ENCODE results near the gene PLCB4.

GRCh38 chr20:9141921-9142320 is 73.0 kb downstream of the PLCB4 start:
- TF ChIP-seq, protein P1, sequence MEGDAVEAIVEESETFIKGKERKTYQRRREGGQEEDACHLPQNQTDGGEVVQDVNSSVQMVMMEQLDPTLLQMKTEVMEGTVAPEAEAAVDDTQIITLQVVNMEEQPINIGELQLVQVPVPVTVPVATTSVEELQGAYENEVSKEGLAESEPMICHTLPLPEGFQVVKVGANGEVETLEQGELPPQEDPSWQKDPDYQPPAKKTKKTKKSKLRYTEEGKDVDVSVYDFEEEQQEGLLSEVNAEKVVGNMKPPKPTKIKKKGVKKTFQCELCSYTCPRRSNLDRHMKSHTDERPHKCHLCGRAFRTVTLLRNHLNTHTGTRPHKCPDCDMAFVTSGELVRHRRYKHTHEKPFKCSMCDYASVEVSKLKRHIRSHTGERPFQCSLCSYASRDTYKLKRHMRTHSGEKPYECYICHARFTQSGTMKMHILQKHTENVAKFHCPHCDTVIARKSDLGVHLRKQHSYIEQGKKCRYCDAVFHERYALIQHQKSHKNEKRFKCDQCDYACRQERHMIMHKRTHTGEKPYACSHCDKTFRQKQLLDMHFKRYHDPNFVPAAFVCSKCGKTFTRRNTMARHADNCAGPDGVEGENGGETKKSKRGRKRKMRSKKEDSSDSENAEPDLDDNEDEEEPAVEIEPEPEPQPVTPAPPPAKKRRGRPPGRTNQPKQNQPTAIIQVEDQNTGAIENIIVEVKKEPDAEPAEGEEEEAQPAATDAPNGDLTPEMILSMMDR (IDR thresholded peaks at IDR 0.05) = no peak
- TF ChIP-seq NRF1 (IDR thresholded peaks at IDR 0.05; ENCODE audit: low read depth, low read length) = no peak
- TF ChIP-seq GABPA (IDR thresholded peaks at IDR 0.05; ENCODE audit: low read depth) = no peak
- TF ChIP-seq USF1 (IDR thresholded peaks at IDR 0.05; ENCODE audit: borderline replicate concordance, low read depth) = no peak
- no peak for TF ChIP-seq FOXJ3 (CRISPR knock-in tag; IDR thresholded peaks at IDR 0.05)

All from SK-N-SH (cell line).